GM10248 (cell line): Measurements from ENCODE around the gene IL3.
"Not testable (repeated sequence)": the region's sequence is repeated elsewhere in the genome, so short reads cannot be mapped to it uniquely, and the experiment has no call there.

ENCODE experiments used
- CTCF ChIA-PET: fragments of 300-600 bp; sonication (Branson Sonifier 250); formaldehyde crosslinking; extraction: SDS; loops from one replicate; lab custom pipeline; 2021; ENCODE audit warnings: antibody characterized with exemption; lab: Yijun Ruan, JAX
- POLR2A ChIA-PET: fragments of 350-650 bp; sonication (Branson Sonifier 250); formaldehyde crosslinking; extraction: SDS; loops from one replicate; lab custom pipeline; 2020; ENCODE audit warnings: antibody characterized with exemption; lab: Yijun Ruan, JAX
- DNase-seq: peaks from one replicate; pipeline ENCODE4 v3.0.0; 2012; ENCODE audit errors: extremely low spot score
- CTCF ChIP-seq: IDR thresholded peaks from 2 replicates; pipeline ENCODE4 v1.5.1; 2012; ENCODE audit warnings: mild to moderate bottlenecking, low read depth; ENCODE audit errors: extremely low read depth, missing control alignments, control extremely low read depth

The IL3 gene

GRCh38 chr5:132102944-132103331 is 42.5 kb downstream of the IL3 start:
- ChIA-PET CTCF (interaction anchor here (1.0 to 2.8 kb wide), 7 partner anchors 15 to 266 kb away, joined by 3 to 11 read pairs (median 3); partner anchors contain the start of genes CSF2 and SLC22A5), POLR2A (no interaction called here)
- TF ChIP-seq CTCF = no peak

GRCh38 chr5:132103332-132103951 is 43.0 kb downstream of the IL3 start:
- peak; percentile 0 for TF ChIP-seq CTCF
- POLR2A ChIA-PET = no interaction called here
- CTCF ChIA-PET = interaction anchor here (0.7 to 2.8 kb wide), 5 partner anchors 14 to 161 kb away, joined by 3 to 11 read pairs (median 3); no protein-coding TSS in a partner anchor
- DNase-seq = peak; percentile 77

More at GRCh38 chr5:132102944-132103331, 42.5 kb downstream of the IL3 start:
- DNase-seq = no peak

- ChIA-PET CTCF (interaction anchor here (0.7 to 2.8 kb wide), 6 partner anchors 14 to 161 kb away, joined by 3 to 11 read pairs (median 4); no protein-coding TSS in a partner anchor), POLR2A (no interaction called here)
- no peak for TF ChIP-seq CTCF
- DNase-seq = no peak
Measured at GRCh38 chr5:132103969-132104391, 43.5 kb downstream of the IL3 start.

- no peak for DNase-seq
- ChIA-PET CTCF (interaction anchor here (0.9 to 1.6 kb wide), 7 partner anchors 10 to 123 kb away, joined by 3 to 4 read pairs (median 3); partner anchors contain the start of gene P4HA2), POLR2A (no interaction called here)
- TF ChIP-seq CTCF = no peak
Measured at GRCh38 chr5:132104556-132104955, 44.1 kb downstream of the IL3 start.

- ChIA-PET CTCF (interaction anchor here (0.9 to 1.6 kb wide), 3 partner anchors 9 to 43 kb away, joined by 3 to 4 read pairs (median 4); no protein-coding TSS in a partner anchor), POLR2A (no interaction called here)
- TF ChIP-seq CTCF = no peak
- DNase-seq = no peak
Measured at GRCh38 chr5:132105688-132106087, 45.2 kb downstream of the IL3 start.

GRCh38 chr5:132108495-132108894 is 48.0 kb downstream of the IL3 start:
- POLR2A ChIA-PET, DNase-seq, CTCF ChIA-PET: not testable (repeated sequence)

GRCh38 chr5:132108957-132109356 is 48.5 kb downstream of the IL3 start:
- CTCF ChIA-PET = interaction anchor here (1.4 kb wide), 1 partner anchor 43 kb away, joined by 5 read pairs; no protein-coding TSS in a partner anchor
- DNase-seq, POLR2A ChIA-PET: not testable (repeated sequence)
